NCI-H146 (cell line): ENCODE data around the gene R3HDM4.
A peak's percentile ranks its signal among the peaks of the same experiment; 100 is the strongest.

ENCODE experiments used
- DNase-seq: peaks from one replicate; lab custom pipeline; 2025; lab: John Stamatoyannopoulos, UW

Gene R3HDM4

DNA sequence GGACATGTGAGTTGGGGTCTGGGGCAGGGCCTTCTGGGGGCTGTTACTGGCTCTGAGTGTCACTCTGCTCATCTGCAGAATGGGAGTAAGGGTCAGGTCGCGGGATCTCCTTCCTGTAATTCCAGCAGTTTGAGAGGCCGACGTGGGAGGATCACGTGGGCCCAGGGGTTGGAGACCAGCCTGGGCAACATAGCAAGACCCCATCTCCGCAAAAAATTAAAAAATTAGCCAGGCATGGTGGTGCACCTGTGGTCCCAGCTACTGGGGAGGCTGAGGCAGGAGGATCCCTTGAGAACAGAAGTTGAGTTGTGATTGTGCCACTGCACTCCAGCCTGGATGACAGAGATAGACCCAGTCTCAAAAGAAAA lies 16.9 kb upstream of the R3HDM4 start:
- DNase-seq = no peak

DNA sequence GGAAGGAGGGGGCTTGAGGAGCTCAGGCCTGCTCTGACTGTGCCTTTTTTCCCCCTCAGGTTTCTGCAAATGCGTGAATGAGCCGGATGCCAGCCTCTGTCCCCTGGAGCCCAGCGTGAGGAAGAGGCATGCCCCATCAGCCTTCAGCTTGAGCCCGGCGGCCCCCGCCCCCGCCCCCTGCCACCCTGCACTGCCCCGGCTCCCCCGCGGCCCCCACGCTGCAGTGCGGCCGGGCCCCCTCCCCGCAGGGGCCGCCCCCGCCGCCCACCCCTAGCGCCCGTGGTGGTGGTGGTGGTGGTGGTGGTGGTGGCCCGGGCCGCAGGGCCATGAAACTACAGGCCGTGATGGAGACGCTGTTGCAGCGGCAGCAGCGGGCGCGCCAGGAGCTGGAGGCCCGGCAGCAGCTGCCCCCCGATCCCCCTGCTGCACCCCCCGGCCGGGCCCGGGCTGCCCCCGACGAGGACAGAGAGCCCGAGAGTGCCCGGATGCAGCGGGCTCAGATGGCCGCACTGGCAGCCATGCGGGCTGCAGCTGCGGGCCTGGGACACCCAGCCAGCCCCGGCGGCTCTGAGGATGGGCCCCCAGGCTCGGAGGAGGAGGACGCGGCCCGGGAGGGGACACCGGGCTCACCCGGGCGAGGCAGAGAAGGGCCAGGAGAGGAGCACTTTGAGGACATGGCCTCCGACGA lies 16.3 kb upstream of the R3HDM4 start:
- DNase-seq = no peak

DNA sequence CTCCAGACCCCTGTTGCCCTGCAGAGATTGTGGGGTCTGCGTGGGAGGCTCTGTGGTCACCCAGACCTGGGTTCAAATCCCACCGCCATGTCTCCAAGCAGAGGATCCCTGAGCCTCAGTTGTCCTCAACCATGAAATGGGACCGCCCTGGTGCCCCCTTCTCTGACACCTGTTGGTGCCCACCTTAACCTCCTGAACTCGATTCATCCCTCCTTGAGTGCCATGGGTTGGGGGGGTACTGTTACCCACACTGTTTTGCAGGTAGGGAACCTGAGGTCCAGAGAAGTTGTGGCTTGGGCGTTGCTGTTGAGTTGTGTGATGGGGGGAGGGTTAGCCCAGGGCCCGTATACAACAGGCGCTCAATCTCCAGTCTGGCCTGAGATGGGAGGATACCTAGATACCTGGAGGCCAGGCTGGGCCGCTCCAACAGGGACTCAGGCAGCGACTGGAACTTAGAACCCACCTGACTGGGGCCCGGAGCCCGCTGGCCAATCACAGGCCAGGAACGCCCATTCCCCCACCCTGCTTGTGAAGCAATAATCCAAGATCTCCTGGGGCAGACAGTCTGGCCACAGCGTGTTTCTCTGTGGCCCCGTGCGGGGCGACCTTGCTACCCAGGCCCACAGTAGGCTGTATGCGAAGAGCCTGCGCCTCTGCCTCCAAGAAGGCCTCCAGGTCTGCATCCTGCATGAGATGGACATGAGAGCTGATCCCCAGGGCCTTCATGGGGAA lies 15.6 kb upstream of the R3HDM4 start:
- no peak for DNase-seq

DNA sequence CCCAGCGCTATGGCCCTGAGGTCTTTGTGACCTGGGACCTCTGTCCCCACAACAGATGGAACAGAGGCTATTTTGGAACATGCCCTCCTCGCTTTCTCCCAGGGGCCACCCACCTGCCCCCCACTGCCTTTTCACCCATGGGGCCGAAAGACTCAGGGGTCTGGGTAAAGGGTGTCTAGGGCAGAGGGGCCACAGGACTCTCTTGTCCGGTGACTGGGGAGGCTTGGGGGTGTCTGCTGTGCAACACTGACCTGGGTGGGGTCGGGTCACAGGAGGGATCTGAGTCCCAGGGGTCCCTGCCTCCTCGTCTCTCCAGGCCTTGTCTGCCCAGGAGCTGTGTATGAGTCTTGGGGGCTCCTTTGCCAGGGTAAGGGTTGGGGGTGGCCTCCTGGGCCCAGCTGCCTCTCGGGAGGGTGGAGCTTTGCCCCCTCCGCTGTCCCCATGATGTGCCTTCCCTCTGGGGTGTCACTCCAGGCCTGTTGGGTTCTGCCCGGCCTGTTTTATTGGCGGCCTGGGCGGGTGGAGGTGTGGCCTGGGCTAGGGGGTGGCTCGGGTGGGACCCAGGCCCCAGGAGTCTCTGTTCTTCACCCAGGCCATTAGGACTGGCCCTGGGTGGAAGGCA lies 14.9 kb upstream of the R3HDM4 start:
- DNase-seq = no peak

DNA sequence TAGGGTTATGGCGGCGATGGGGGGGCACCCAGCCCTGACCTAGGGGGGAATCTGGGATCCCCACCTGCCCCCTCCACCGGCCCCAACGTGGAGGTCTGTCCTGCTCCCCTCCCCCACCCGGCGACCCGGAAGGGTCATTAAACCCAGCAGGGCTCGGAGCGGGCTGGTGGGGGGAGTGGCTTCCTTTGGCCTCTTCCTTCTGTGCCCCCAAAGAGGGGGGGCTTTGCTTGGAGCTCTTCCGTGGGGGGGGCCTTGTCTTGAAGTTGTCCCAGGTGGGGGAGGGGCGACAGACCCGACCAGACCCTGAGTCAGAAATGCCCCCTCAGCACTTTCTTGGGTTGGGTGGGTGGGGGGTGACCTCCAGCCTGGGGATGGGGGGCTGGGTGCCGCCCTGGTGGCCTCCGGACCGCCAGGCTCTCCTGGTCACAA lies 14.3 kb upstream of the R3HDM4 start:
- no peak for DNase-seq

DNA sequence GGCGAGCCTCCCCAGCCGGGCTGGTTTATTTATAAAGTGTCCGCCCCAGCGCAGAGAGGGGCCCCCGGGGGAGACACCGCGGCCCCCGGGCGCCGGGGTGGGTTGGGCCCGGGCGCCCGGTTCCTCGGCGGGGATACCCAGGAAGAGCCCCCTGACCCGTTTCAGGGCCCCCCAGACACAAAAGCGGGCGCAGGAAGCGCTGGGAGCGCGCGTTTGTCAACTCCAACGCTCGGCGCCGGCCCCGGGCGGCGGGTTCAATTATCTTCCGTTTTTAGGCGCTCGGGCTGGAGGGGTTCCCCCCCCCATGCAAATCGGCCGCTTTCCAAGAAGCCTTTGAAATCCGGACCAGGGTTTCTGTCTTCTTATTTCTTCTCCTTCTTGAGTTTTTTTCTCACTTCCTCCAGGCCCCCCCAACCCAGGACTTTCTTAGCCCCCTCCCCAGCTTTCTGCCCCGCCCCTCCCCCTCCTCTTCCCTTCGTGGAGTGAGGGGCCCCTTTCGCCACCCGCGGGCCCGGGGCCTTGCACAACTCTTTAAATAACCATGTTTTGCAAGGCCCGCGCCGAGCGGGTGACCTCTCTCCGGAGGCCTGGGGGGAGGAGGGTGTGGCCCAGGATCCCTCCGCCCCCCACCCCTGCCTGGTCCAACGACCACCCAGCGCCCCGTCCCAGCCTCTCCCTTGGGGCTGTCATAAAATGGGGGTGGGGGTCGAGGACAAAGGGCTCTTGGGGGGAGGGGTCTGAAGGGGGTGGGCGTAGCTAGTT lies 13.8 kb upstream of the R3HDM4 start:
- no peak for DNase-seq

DNA sequence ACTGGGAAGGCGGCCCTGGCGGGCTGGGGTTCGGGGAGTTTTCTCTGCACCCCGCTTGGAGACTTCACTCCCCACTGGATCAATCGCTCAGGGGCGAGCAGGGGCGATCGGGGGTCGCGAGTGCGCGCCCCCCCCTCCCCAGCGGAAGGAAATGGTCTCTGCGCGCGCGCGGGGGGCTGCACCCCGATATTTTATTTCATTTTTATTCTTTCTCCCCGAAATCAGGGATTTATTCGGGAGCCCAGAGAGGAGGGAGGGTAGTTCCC lies 13.2 kb upstream of the R3HDM4 start:
- DNase-seq = no peak

DNA sequence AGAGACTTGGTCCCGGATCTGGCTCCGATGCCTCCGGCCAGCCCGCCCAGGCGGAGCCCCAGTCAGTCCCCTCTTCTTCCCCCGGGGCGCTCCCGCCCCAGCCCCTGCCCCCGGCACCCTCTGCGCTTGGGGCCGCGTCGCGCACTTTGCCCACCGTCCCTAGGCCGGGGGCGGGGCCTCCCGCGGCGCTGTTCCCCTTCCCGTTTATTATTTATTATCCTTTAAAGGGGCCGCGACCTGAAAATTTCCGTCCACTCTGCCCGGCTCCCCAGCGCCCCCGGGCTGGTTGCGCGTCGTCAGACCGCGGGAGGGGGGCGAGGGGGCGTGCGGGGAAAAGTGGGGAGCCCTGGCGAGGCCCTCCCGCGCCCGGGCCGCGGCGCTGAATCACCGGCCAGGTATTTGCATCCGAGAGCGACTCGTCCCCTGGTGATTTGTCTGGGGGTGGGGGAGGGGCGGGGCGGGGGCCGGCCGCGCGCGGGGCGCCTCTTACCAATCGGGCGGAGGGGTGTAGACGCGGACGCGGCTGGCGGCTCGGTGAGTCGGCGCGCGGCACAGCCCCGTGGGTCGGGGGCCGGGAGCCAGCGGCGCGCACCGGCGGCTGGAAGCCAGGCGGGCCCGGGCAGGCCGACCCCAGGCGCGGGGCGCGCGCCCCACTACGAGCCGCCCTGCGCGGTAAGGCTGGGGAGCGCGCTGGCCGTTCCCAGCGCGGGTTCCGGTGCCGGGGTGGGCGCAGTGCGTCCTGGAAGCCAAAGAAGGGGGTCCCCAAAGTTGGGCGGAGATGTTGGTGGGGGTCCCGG lies 12.7 kb upstream of the R3HDM4 start, which contains the start of gene ARID3A:
Gene ARID3A, plus strand, starts transcription at position 510 of the 797 bp plus-strand sequence. CDS start 3,494 bp downstream, outside the sequence.
- DNase-seq = peak; percentile 68

DNA sequence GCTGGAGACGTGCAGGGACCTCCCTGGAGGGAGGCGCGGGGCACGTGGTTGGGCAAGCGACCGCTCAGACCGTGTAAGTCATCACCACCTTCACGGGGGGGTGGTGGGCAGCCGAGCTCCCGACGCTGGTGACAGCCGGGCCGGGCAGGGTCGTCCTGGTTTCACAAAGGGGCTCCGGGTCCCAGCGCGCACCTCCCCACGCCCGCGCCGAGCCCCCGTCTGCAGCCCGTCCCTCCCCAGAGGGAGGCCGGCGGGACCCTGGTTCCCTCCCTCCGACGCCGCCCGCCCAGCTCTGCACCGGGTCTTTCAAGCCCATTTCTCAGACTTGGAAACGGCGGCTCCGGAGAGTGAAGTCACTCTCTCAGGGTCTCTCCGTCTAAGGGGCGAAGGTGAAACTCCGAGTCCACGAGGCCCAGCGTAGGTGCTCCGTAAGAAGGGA lies 12.1 kb upstream of the R3HDM4 start:
- peak; percentile 68 for DNase-seq

DNA sequence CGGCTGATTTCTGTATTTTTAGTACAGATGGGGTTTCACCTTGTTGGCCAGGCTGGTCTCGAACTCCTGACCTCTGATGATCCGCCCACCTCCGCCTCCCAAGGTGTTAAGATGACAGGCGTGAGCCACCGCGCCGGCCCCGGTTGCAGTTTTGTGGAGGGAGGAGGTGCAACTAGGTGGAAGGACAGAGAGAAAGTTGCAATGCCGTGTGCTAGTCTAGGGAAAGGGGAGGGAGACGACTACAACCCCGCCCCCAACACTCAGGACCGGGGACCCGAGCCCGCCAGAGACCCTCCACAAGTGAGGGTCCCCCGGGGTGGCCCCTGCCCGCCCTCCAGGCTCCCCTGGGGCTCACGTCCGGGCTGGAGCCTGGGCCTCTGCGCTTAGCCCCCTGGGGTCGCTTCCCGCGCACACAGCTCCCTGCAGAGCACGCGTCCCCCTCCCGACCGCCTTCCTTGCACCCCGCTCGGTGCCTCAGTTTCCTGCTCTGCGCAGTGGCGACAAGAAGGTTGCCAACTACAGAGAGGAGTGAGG lies 11.6 kb upstream of the R3HDM4 start:
- no peak for DNase-seq

DNA sequence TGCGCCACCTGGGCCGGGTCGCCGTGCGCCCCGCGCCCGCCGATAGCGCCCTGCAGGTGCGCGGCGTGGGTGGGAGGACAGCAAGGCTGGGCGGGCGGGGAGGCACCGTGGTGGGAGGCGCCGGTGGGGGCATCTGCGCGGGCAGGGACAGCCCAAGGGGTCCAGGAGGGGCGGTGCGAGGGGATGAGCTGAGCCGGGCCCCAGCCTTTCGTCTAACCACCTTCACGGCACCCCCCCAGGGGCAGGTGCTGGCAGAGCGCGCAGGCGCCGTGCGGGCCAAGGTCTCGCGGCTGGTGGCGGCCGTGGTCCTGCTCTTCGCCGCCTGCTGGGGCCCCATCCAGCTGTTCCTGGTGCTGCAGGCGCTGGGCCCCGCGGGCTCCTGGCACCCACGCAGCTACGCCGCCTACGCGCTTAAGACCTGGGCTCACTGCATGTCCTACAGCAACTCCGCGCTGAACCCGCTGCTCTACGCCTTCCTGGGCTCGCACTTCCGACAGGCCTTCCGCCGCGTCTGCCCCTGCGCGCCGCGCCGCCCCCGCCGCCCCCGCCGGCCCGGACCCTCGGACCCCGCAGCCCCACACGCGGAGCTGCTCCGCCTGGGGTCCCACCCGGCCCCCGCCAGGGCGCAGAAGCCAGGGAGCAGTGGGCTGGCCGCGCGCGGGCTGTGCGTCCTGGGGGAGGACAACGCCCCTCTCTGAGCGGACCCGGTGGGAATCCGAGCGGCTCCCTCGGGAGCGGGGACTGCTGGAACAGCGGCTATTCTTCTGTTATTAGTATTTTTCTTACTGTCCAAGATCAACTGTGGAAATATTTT lies 7.2 kb upstream of the R3HDM4 start:
- peak; percentile 86 for DNase-seq

DNA sequence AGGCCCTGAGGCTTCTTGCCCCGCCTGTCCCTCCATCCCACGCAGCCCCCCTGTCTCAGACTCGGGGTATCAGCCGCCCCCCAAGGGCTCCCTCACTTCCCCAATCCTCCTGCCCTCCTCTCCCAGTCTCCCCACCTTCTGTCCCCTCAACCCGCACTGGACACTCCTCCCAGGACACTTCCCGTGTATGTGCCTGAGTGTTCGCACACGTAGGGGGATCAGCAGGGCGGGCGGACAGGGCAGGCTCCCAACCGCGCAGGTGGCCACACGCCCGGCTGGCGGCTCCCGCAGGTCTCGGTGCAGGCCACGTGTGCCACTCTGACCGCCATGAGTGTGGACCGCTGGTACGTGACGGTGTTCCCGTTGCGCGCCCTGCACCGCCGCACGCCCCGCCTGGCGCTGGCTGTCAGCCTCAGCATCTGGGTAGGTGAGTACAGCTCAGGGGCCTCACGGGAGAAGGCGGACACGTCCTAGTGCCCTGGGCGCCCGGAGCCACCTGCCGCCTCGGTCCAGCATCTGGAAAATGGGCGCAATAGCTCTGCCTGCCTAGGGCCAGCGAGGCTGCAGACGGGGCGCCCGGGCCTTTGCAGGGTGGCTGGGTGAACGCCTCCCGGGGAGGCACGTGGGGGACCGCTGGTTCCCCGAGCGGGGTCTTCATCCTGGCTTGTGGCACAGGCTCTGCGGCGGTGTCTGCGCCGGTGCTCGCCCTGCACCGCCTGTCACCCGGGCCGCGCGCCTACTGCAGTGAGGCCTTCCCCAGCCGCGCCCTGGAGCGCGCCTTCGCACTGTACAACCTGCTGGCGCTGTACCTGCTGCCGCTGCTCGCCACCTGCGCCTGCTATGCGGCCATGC lies 6.4 kb upstream of the R3HDM4 start:
- peak; percentile 86 for DNase-seq

DNA sequence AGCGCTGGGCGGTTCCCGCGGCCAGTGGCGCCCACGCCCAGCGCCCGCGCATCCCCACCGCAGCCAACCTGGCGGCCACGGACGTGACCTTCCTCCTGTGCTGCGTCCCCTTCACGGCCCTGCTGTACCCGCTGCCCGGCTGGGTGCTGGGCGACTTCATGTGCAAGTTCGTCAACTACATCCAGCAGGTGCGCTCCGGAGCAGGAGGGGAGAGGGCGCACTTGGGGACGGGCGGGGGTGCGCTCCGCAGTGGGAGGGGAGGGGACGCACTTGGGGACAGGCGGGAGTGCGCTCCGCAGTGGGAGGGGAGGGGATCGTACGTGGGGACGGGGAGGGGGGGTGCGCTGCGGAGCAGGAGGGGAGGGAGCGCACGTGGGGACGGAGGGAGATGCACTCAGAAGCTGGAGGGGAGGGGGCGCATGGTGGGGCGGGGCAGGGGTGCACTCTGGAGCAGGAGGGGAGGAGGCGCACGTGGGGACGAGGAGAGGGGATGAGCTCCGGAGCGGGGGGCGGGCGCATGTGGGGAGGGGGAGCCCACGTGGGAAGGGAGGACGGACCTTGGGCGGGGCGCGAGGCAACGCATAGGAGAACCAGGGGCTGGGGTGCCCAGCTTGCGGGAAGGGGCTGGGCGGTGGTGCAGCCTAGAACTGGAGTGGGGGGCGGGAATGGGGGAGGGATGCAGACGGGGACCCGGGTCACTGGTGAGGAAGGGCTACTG lies 5.6 kb upstream of the R3HDM4 start:
- peak; percentile 76 for DNase-seq

DNA sequence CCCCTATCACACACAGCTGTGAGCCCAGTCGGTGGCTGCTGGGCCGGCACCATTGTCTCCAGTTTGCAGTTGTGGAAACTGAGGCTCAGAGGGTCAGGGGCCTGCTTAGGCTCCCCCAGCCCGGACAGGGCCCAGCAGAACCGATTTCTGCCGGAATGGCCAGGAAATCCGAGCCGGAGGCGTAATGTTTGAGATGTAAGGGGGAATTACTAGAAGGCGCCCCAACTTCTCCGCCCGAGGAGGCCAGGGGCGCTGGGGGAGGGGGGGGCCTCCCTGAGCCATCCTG lies 5.1 kb upstream of the R3HDM4 start:
- DNase-seq = no peak

DNA sequence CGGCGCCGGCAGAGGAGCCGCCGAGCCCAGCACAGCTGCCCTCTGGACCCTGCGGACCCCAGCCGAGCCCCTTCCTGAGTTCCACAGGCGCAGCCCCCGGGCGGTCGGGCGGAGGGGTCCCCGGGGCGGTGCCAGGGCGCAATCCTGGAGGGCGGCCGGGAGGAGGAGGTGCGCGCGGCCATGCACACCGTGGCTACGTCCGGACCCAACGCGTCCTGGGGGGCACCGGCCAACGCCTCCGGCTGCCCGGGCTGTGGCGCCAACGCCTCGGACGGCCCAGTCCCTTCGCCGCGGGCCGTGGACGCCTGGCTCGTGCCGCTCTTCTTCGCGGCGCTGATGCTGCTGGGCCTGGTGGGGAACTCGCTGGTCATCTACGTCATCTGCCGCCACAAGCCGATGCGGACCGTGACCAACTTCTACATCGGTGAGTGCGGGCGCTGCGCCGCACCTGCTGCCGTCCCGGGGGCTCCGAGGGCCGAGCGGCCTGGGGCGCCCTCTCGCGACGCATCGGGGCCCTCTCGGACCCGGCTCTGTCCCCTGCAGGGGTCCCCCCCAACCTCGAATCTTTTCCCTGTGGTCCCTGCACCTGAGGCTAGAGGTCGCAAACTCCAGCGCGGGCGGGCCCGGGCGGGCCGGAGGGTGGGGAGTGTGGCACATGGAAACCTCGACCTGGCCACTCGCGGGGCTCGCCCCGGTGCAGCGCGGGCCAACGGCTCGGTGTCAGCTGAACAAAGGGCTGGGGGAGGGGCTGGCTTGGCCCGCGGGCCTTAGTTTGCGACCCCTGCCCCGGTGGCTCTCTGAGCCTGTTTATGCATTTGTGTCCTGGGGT lies 4.5 kb upstream of the R3HDM4 start, which contains the start of gene KISS1R:
Gene KISS1R, plus strand, starts transcription at position 11 of the 829 bp plus-strand sequence. Its CDS starts 170 bp downstream, at position 181.
- DNase-seq = peak; percentile 59

DNA sequence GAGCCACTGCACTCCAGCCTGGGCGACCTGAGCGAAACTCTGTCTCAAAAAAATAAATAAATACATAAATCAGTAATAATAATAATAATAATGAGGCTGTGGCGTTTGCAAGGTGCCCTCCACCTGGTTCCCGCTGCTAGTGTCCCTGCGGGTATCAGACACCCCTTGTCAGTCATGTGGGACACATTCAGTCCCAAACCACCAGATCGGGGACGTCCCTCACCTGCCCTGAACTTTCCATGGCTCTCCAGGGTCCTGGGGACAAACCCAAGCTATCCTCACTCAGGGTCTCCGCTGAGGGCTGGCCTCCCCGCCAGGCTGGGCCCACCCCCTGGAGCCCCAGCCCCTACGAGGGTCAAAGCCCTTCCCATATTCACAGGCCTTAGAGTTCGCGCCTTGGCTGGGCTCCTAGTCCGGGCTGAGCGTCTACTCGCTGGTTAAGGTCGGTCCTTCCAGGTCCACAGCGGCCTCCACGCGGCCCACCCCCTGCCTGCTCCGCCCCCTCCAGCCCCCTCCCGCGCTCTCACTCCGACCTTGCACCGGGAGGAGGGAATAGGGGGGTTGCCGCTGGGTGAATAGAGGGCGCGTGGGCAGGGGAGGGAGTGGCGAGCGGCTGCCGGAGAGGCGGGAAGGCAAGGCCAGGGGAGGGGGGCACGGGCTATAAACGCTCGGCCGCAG lies 3.8 kb upstream of the R3HDM4 start:
- DNase-seq = peak; percentile 52
